Measurements from ENCODE around the gene NUP210L. TPM values are rescaled to one million over a fixed set of nuclear protein-coding genes. Genes with fewer than 3 reads are reported as not detected.
A peak's percentile ranks its signal among the peaks of the same experiment; 100 is the strongest.

Gene NUP210L
- total and polyA plus RNA-seq, 2 of the 13 experiments (the other 11 are each of a cell fraction or from before 2014, with no cell fraction given) = not detected

GRCh38 chr1:153953859-153954365, 201.0 kb downstream of the NUP210L start (continued):
- TF ChIP-seq ZNF704 (CRISPR knock-in tag; IDR thresholded peaks at IDR 0.05; ENCODE audit: borderline replicate concordance) (no peak), ZNF264 (CRISPR knock-in tag; IDR thresholded peaks at IDR 0.05) (no peak), ZKSCAN8 (CRISPR knock-in tag; IDR thresholded peaks at IDR 0.05; ENCODE audit: borderline replicate concordance) (no peak), ZBTB21 (CRISPR knock-in tag; IDR thresholded peaks at IDR 0.05) (0 out of 2 replicates have a peak, but pooled peaks have one; percentile 18), SETDB1 (CRISPR knock-in tag; IDR thresholded peaks at IDR 0.05; ENCODE audit: borderline replicate concordance) (no peak), ZFP1 (CRISPR knock-in tag; IDR thresholded peaks at IDR 0.05) (no peak), ZNF343 (CRISPR knock-in tag; IDR thresholded peaks at IDR 0.05) (no peak), YY1 (IDR thresholded peaks at IDR 0.05; ENCODE audit: insufficient read depth, insufficient replicate concordance, low read depth, low read length) (peak; percentile 70)
- TF ChIP-seq, protein P1, sequence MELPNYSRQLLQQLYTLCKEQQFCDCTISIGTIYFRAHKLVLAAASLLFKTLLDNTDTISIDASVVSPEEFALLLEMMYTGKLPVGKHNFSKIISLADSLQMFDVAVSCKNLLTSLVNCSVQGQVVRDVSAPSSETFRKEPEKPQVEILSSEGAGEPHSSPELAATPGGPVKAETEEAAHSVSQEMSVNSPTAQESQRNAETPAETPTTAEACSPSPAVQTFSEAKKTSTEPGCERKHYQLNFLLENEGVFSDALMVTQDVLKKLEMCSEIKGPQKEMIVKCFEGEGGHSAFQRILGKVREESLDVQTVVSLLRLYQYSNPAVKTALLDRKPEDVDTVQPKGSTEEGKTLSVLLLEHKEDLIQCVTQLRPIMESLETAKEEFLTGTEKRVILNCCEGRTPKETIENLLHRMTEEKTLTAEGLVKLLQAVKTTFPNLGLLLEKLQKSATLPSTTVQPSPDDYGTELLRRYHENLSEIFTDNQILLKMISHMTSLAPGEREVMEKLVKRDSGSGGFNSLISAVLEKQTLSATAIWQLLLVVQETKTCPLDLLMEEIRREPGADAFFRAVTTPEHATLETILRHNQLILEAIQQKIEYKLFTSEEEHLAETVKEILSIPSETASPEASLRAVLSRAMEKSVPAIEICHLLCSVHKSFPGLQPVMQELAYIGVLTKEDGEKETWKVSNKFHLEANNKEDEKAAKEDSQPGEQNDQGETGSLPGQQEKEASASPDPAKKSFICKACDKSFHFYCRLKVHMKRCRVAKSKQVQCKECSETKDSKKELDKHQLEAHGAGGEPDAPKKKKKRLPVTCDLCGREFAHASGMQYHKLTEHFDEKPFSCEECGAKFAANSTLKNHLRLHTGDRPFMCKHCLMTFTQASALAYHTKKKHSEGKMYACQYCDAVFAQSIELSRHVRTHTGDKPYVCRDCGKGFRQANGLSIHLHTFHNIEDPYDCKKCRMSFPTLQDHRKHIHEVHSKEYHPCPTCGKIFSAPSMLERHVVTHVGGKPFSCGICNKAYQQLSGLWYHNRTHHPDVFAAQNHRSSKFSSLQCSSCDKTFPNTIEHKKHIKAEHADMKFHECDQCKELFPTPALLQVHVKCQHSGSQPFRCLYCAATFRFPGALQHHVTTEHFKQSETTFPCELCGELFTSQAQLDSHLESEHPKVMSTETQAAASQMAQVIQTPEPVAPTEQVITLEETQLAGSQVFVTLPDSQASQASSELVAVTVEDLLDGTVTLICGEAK (IDR thresholded peaks at IDR 0.05) = no peak
- TF ChIP-seq, protein P1 (CRISPR knock-in tag; IDR thresholded peaks at IDR 0.05) = no peak
- TF ChIP-seq, protein P2, sequence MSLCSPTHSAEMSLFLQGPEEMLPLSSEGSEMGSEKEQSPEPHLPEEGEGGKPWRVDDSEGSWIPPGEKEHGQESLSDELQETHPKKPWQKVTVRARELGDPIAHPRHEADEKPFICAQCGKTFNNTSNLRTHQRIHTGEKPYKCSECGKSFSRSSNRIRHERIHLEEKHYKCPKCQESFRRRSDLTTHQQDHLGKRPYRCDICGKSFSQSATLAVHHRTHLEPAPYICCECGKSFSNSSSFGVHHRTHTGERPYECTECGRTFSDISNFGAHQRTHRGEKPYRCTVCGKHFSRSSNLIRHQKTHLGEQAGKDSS (CRISPR knock-in tag; IDR thresholded peaks at IDR 0.05; ENCODE audit: borderline replicate concordance, low read depth) = no peak
- TF ChIP-seq, protein P3, sequence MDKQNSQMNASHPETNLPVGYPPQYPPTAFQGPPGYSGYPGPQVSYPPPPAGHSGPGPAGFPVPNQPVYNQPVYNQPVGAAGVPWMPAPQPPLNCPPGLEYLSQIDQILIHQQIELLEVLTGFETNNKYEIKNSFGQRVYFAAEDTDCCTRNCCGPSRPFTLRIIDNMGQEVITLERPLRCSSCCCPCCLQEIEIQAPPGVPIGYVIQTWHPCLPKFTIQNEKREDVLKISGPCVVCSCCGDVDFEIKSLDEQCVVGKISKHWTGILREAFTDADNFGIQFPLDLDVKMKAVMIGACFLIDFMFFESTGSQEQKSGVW (CRISPR knock-in tag; IDR thresholded peaks at IDR 0.05; ENCODE audit: borderline replicate concordance) = no peak

Measured in HepG2 (cell line).